Measurements from ENCODE around the gene STRA6. TPM values are rescaled to one million over a fixed set of nuclear protein-coding genes. Genes with fewer than 3 reads are reported as not detected.

Gene STRA6
- total RNA-seq, 1 experiment from 2014 or later = 2.1 TPM

- CTCF ChIA-PET = no interaction called here
- no peak overlapping the region for H3K4me3 Mint-ChIP-seq (ENCODE audit: unreplicated experiment)
- H3K4me1 ChIP-seq = no peaks in the 10 kb centered on the region
- no peaks in the 10 kb centered on the region for H3K9me3 Mint-ChIP-seq (ENCODE audit: unreplicated experiment)
- H3K4me3 ChIP-seq (ENCODE audit: low read depth, low read length) = no peak overlapping the region
- no peak for DNase-seq
- peaks cover 44% of the 10 kb centered on the region for H3K27me3 Mint-ChIP-seq (ENCODE audit: insufficient read depth, unreplicated experiment)
- H3K27me3 ChIP-seq (replicated peaks; ENCODE audit: control insufficient read depth, insufficient read depth, low read length) = peaks cover 6% of the 10 kb centered on the region
- no peaks in the 10 kb centered on the region for H3K9me3 ChIP-seq
- POLR2A ChIA-PET = no interaction called here
- TF ChIP-seq CTCF (IDR thresholded peaks at IDR 0.05; ENCODE audit: insufficient read depth in 1 of 2, low read depth in 1 of 2, low read length in 1 of 2, severe bottlenecking in 1 of 2, unreplicated experiment in 1 of 2) = no peak
- no peaks in the 10 kb centered on the region for H3K36me3 Mint-ChIP-seq (ENCODE audit: insufficient read depth, unreplicated experiment)
- BruUV-seq (replicated peaks) = no TSS peak
- no peak overlapping the region for H3K27ac Mint-ChIP-seq (ENCODE audit: unreplicated experiment)
- intact Hi-C loops (cut with micrococcal nuclease; ENCODE audit: unreplicated experiment) = no loop called here
- H3K36me3 ChIP-seq (ENCODE audit: control insufficient read depth, insufficient read depth, low read length) = no peaks in the 10 kb centered on the region
- no peaks in the 10 kb centered on the region for H3K4me1 Mint-ChIP-seq (ENCODE audit: low read depth, unreplicated experiment)
Observed at GRCh38 chr15:74133694-74134386, 68.7 kb downstream of the STRA6 start.

- no peaks in the 10 kb centered on the region for H3K4me1 ChIP-seq
- POLR2A ChIA-PET = no interaction called here
- TF ChIP-seq CTCF (IDR thresholded peaks at IDR 0.05; ENCODE audit: insufficient read depth in 1 of 2, low read depth in 1 of 2, low read length in 1 of 2, severe bottlenecking in 1 of 2, unreplicated experiment in 1 of 2) = no peak
- no peak for DNase-seq
- H3K4me3 ChIP-seq (ENCODE audit: low read depth, low read length) = no peak overlapping the region
- intact Hi-C loops (cut with micrococcal nuclease; ENCODE audit: unreplicated experiment) = no loop called here
- BruUV-seq (replicated peaks) = no TSS peak
- H3K36me3 ChIP-seq (ENCODE audit: control insufficient read depth, insufficient read depth, low read length) = no peaks in the 10 kb centered on the region
- Mint-ChIP-seq H3K4me1 (ENCODE audit: low read depth, unreplicated experiment) (no peaks in the 10 kb centered on the region), H3K27me3 (ENCODE audit: insufficient read depth, unreplicated experiment) (peaks cover 47% of the 10 kb centered on the region), H3K9me3 (ENCODE audit: unreplicated experiment) (no peaks in the 10 kb centered on the region), H3K27ac (ENCODE audit: unreplicated experiment) (no peak overlapping the region), H3K36me3 (ENCODE audit: insufficient read depth, unreplicated experiment) (no peaks in the 10 kb centered on the region), H3K4me3 (ENCODE audit: unreplicated experiment) (no peak overlapping the region)
- CTCF ChIA-PET = no interaction called here
- H3K9me3 ChIP-seq = no peaks in the 10 kb centered on the region
- H3K27me3 ChIP-seq (replicated peaks; ENCODE audit: control insufficient read depth, insufficient read depth, low read length) = peaks cover 6% of the 10 kb centered on the region
Observed at GRCh38 chr15:74132681-74133651, 69.6 kb downstream of the STRA6 start.

GRCh38 chr15:74131628-74132413, 70.8 kb downstream of the STRA6 start:
- Histone ChIP-seq H3K27me3 (replicated peaks; ENCODE audit: control insufficient read depth, insufficient read depth, low read length) (peaks cover 4% of the 10 kb centered on the region), H3K4me3 (ENCODE audit: low read depth, low read length) (no peak overlapping the region), H3K36me3 (ENCODE audit: control insufficient read depth, insufficient read depth, low read length) (no peaks in the 10 kb centered on the region), H3K4me1 (no peaks in the 10 kb centered on the region), H3K9me3 (no peaks in the 10 kb centered on the region)
- ChIA-PET POLR2A (no interaction called here), CTCF (no interaction called here)
- DNase-seq = no peak
- no peak overlapping the region for H3K27ac Mint-ChIP-seq (ENCODE audit: unreplicated experiment)
- no TSS peak for BruUV-seq (replicated peaks)
- H3K4me3 Mint-ChIP-seq (ENCODE audit: unreplicated experiment) = no peak overlapping the region
- H3K27me3 Mint-ChIP-seq (ENCODE audit: insufficient read depth, unreplicated experiment) = peaks cover 44% of the 10 kb centered on the region
- no peaks in the 10 kb centered on the region for H3K36me3 Mint-ChIP-seq (ENCODE audit: insufficient read depth, unreplicated experiment)
- no peaks in the 10 kb centered on the region for H3K4me1 Mint-ChIP-seq (ENCODE audit: low read depth, unreplicated experiment)
- no peaks in the 10 kb centered on the region for H3K9me3 Mint-ChIP-seq (ENCODE audit: unreplicated experiment)
- intact Hi-C loops (cut with micrococcal nuclease; ENCODE audit: unreplicated experiment) = no loop called here
- TF ChIP-seq CTCF (IDR thresholded peaks at IDR 0.05; ENCODE audit: insufficient read depth in 1 of 2, low read depth in 1 of 2, low read length in 1 of 2, severe bottlenecking in 1 of 2, unreplicated experiment in 1 of 2) = no peak
